GM19035 (cell line): ENCODE results near the gene OR8K5.
"Not testable (repeated sequence)": the region's sequence is repeated elsewhere in the genome, so short reads cannot be mapped to it uniquely, and the experiment has no call there.

Source experiments
- ATAC-seq: cut with Tn5 transposase; IDR thresholded peaks from one replicate; pipeline ENCODE4 v1.9.1; 2021; ENCODE audit not compliant: unreplicated experiment

OR8K5 gene

GRCh38 chr11:56160217-56160616, at the start of gene OR8K5:
Gene OR8K5, minus strand, starts transcription at chr11:56160317. Its CDS starts 0 bp downstream, at chr11:56160317.
- no peak for ATAC-seq

DNA sequence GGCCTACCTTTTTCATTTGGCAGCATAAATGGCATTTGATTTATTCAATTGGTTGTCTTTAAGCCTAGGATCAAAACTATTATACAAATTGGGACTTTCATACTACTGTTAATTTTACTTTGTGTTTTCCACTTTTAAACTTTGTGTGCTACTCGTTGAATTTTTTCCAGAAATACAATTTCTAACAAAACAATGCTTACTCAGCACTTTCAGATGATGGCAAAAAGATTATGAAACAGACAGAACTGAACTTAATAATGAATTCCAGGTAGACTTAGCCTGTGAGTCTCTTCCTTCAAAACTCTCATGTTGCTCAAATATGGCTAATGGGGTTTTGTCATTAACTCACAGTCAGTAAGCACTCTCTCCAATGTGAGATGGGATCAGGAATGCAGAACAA, 47.7 kb upstream of the OR8K5 start:
- ATAC-seq = no peak

DNA sequence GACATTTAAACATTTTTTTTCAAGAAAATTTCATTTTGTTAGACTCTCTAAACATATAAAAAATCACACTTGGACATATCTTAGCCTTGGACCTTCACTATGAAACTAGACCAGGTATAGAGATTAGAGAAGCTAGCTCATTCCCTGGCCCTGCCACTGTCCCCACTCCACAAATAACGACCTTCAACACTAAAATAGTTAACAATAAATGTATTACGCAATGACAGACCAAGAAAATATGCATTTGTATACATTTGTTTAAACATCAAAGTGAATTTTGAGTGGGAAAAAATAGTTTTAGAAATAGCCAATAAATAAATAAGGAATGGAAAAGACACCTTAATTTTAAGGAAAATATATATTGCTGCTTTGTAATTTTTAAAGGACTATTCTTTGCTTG, 37.2 kb upstream of the OR8K5 start:
- no peak for ATAC-seq

DNA sequence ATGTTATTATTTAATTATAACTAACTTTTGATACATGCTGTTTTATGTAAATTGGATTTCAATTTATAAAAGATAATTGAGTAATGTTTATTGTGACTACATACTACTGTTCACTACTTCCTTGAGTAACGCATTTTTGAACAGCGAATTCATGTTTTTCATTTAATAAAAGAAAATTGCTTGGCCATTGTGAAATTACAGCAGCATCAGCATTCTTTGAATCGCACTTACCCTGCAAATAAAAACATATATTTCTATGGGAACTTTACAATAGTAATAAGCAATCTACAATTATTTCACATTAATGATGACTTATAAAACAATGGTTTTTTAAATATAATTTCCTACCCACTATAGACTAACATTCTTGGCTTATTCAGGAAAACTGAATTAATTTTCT, 36.6 kb upstream of the OR8K5 start:
- ATAC-seq = no peak

DNA sequence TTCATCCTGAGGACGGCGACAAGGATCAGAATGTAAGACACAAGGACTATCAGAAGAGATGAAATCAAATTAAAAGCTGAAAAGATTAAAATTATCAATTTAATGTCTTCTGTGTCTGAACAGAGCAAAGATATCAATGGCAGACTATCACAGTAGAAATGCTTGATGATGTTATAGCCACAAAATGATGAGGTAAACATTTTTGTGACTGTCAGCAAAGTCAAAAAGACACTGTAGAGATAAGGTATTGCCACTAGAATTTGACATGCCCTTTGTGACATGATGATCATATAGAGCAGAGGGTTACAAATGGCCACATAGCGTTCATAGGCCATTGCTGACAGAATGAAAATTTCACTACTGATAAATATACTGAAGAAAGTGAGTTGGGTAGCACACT, 28.5 kb upstream of the OR8K5 start:
- no peak for ATAC-seq

DNA sequence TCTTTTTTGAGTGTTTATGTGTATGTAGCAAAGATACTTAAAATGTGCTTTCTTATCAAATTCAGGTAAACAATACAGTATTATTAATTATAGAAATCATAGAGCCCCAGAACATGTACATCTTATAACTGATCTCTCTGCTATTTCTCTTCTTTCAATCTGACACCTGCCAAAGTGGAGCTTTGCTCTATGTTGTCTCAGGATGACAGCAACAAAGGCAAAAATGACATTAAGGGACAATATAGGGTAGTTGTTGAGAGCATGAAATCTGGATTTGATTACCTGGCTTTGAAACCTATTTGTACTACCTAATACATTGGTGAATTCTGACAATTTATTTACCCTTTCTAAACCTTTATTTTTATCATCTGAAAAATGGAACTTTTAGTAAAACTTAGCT, 23.3 kb upstream of the OR8K5 start:
- no peak for ATAC-seq

DNA sequence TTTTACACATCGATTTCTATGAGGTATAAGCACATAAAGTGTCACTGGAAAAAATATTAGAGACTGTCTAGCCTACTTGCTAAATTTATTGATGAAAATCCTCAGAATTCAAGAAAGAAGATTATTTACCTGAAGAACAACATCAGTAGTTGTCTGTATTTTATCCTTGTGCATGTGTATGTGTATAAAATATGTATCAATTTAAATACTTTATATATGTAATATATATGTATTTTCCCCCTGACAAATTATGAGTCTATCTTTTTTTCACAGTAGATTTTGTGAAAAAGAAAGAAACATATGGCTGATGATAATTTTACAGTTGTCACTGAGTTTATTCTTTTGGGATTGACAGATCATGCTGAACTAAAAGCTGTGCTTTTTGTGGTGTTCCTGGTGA, 16.2 kb upstream of the OR8K5 start, which contains the start of gene OR5J2:
TSS of gene OR5J2 (plus strand) at position 301 of the 400 bp plus-strand sequence. CDS start at position 301, 0 bp downstream.
- ATAC-seq = no peak

DNA sequence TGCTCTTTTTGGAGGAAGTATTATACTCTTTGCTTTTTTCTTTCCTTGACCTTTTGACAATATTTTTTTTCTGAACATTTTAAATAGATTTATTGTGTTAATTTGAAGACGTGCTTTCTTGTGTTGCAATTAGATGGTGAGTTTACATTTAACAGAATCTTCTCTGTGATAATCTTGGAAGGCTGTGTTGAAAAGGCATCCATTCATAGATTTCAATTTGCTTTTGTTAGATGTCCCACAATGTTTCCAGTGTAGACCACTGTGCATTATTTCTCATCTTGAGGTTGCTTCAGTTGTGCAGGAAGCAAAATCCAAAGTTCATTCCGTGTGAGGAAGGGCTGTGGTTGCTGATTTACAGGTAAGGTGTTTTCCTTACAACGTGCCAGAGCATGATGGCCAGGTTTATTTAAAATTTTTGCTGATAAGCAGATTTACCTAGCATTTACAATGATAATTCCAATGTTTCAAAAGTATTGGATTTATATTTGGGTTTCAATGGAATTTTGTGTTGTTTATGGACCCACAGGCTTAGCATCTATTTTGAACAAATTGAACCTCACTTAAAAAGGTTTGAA, 12.2 kb upstream of the OR8K5 start:
- no peak for ATAC-seq

- ATAC-seq = no peak
Observed at GRCh38 chr11:56163804-56164203, 3.7 kb upstream of the OR8K5 start.

DNA sequence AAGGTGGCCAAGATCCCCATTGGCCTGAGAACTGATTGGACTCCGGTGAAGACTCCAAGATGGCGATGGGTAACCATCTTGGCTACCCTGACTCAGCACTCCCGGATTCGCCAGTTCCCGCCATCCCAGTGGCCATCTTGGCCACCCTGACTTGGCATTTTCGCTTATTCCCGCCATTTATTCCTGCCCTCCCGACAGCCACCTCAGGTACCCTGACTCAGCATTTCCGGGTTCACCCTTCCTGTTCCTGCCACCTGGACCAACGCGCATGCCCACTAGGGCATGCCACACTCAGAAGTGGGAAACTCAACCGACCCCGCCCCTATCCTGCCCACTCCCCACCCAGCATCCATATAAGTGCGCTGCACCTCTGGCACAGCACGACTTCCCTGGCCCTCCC, 7.8 kb downstream of the OR8K5 start:
- no peak for ATAC-seq

DNA sequence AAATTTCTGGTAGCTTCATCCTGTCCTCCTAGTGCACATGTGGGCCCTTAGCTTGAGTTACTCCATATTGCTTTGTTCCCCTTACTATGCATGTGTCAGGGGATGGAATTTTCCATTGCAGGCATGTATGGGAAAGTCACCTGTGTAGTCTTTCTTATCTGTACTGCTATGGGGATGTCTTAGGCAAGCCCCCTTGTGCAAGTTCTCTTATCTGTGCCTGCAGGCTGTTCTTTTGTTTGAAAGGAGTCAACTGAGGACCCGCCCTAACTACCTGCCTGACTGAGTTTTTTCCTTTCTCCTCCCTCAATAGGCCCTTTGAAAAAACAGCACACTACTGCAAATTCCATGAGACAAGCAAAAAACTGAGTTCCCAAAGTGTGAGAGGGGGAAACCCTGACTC, 8.7 kb downstream of the OR8K5 start:
- ATAC-seq = no peak

GRCh38 chr11:56143681-56144080, 16.4 kb downstream of the OR8K5 start:
- ATAC-seq = not testable (repeated sequence)

- ATAC-seq = no peak
Observed at GRCh38 chr11:56140151-56140661, 19.9 kb downstream of the OR8K5 start, which contains the start of gene OR8J3. Gene OR8J3, minus strand, starts transcription at chr11:56140201. Its CDS starts 2,483 bp downstream, at chr11:56137718.

GRCh38 chr11:56122073-56122472, 38.0 kb downstream of the OR8K5 start, which contains the start of gene OR8H3:
Gene OR8H3, plus strand, starts transcription at chr11:56122373. Its CDS starts 0 bp downstream, at chr11:56122373.
- ATAC-seq = no peak
